ENCODE data around the gene TMPRSS9. TPM values are rescaled to one million over a fixed set of nuclear protein-coding genes. Genes with fewer than 3 reads are reported as not detected.

The TMPRSS9 gene
- total RNA-seq, 1 experiment from 2014 or later: 0.23 TPM

GRCh38 chr19:2455851-2456570 is 95.9 kb downstream of the TMPRSS9 start:
- TF ChIP-seq, protein P1, sequence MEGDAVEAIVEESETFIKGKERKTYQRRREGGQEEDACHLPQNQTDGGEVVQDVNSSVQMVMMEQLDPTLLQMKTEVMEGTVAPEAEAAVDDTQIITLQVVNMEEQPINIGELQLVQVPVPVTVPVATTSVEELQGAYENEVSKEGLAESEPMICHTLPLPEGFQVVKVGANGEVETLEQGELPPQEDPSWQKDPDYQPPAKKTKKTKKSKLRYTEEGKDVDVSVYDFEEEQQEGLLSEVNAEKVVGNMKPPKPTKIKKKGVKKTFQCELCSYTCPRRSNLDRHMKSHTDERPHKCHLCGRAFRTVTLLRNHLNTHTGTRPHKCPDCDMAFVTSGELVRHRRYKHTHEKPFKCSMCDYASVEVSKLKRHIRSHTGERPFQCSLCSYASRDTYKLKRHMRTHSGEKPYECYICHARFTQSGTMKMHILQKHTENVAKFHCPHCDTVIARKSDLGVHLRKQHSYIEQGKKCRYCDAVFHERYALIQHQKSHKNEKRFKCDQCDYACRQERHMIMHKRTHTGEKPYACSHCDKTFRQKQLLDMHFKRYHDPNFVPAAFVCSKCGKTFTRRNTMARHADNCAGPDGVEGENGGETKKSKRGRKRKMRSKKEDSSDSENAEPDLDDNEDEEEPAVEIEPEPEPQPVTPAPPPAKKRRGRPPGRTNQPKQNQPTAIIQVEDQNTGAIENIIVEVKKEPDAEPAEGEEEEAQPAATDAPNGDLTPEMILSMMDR (IDR thresholded peaks at IDR 0.05): no peak
- TF ChIP-seq POLR2AphosphoS5 (IDR thresholded peaks at IDR 0.05; ENCODE audit: low read depth, low read length) (no peak), TCF7L2 (IDR thresholded peaks at IDR 0.05; ENCODE audit: low read depth, low read length) (no peak), REST (IDR thresholded peaks at IDR 0.05; ENCODE audit: insufficient read depth in 1 of 2, low read depth in 2 of 2, low read length in 1 of 2) (no peak), SIN3A (IDR thresholded peaks at IDR 0.05; ENCODE audit: borderline replicate concordance, insufficient read depth, low read depth, low read length) (no peak)
- Histone ChIP-seq H3K4me3 (ENCODE audit: low read depth in 2 of 2, low read length in 2 of 2) (peak overlapping the region; percentile 75 to 83), H3K4me1 (ENCODE audit: control insufficient read depth, insufficient read depth, low read length) (peaks cover 13% of the 10 kb centered on the region), H3K27ac (ENCODE audit: low read length) (peak overlapping the region; percentile 71), H3K27me3 (ENCODE audit: control insufficient read depth, insufficient read depth, low read length) (no peaks in the 10 kb centered on the region), H3K9me3 (ENCODE audit: control insufficient read depth, insufficient read depth, low read depth, low read length) (no peaks in the 10 kb centered on the region), H3K36me3 (ENCODE audit: control insufficient read depth, insufficient read depth, low read length) (peaks cover 5% of the 10 kb centered on the region)
- ATAC-seq: no peak
- intact Hi-C loops (cut with micrococcal nuclease; ENCODE audit: unreplicated experiment) (no loop called here), in situ Hi-C loops (cut with HindIII; ENCODE audit: low pct_unique_long_range_greater_than_20kb, low sequenced_read_pairs) (no loop called here)
- DNase-seq (ENCODE audit: low read depth, low spot score): no peak
- CTCF ChIA-PET: no interaction called here
- POLR2A ChIA-PET: interaction anchor here (0.6 kb wide), 1 partner anchor 300 kb away, joined by 5 read pairs; no protein-coding TSS in a partner anchor
- BruUV-seq (replicated peaks): no TSS peak

- ChIA-PET CTCF (no interaction called here), POLR2A (interaction anchor here (0.6 kb wide), 1 partner anchor 71 kb away, joined by 7 read pairs; no protein-coding TSS in a partner anchor)
- intact Hi-C loops (cut with micrococcal nuclease; ENCODE audit: unreplicated experiment) (no loop called here), in situ Hi-C loops (cut with HindIII; ENCODE audit: low pct_unique_long_range_greater_than_20kb, low sequenced_read_pairs) (no loop called here)
- TF ChIP-seq POLR2AphosphoS5 (IDR thresholded peaks at IDR 0.05; ENCODE audit: low read depth, low read length) (no peak), SIN3A (IDR thresholded peaks at IDR 0.05; ENCODE audit: borderline replicate concordance, insufficient read depth, low read depth, low read length) (no peak), REST (IDR thresholded peaks at IDR 0.05; ENCODE audit: insufficient read depth in 1 of 2, low read depth in 2 of 2, low read length in 1 of 2) (no peak), TCF7L2 (IDR thresholded peaks at IDR 0.05; ENCODE audit: low read depth, low read length) (no peak)
- TF ChIP-seq, protein P1 (IDR thresholded peaks at IDR 0.05): no peak
- Histone ChIP-seq H3K4me1 (ENCODE audit: control insufficient read depth, insufficient read depth, low read length) (peaks cover 13% of the 10 kb centered on the region), H3K9me3 (ENCODE audit: control insufficient read depth, insufficient read depth, low read depth, low read length) (no peaks in the 10 kb centered on the region), H3K36me3 (ENCODE audit: control insufficient read depth, insufficient read depth, low read length) (peaks cover 5% of the 10 kb centered on the region), H3K27me3 (ENCODE audit: control insufficient read depth, insufficient read depth, low read length) (no peaks in the 10 kb centered on the region), H3K4me3 (ENCODE audit: low read depth in 2 of 2, low read length in 2 of 2) (peak overlapping the region; percentile 13 to 18), H3K27ac (ENCODE audit: low read length) (peak overlapping the region; percentile 85)
- DNase-seq (ENCODE audit: low read depth, low spot score) (no peak), ATAC-seq (no peak)
- BruUV-seq (replicated peaks): no TSS peak
Observed at GRCh38 chr19:2457394-2458037, 97.5 kb downstream of the TMPRSS9 start.
